ENCODE measurements around the gene ADH7. TPM values are rescaled to one million over a fixed set of nuclear protein-coding genes. Genes with fewer than 3 reads are reported as not detected.
"Not testable (repeated sequence)": the region's sequence is repeated elsewhere in the genome, so short reads cannot be mapped to it uniquely, and the experiment has no call there.

Gene ADH7
- total RNA-seq, 1 donor from 2014 or later = not detected

DNA sequence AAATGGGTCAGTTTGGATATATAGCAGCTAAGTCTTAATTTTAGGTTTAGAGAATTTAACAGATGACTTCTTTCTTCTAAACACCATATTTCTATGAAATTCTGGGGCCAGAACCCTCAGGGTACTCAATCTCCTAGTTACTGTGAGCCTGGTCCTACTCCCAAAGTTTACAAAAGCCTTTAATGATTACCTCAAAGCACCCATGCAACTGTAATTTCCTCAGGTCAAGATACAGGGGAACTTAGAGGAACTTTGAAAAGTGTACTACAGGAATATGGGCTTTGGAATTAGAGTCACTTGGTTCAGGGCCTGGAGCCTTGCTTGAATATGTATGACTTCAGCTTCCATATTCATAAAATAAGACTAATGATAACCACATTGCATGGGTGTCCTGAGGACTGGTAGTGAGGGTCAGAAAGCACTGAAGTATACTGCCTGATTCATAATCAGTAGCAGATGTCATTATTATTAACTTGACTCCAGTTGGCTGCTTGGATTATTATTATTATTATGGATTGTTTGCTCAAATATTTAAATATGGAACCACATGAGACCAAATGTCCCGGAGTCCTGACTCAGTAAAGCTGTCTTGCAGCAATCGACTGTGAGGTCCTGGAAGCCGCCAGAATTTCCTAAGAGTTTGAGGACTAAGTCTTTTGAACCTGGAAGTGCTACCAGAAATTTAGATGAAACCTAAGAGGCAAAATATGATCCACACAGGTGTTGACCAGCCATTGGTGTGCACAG is 2.0 kb upstream of the ADH7 start:
- intact Hi-C loops (cut with DNase I) = no loop called here
- ATAC-seq (ENCODE audit: poor library complexity) (no peak), DNase-seq (no peak)

GRCh38 chr4:99436462-99436861 is 1.3 kb upstream of the ADH7 start:
- no peak for ATAC-seq (ENCODE audit: poor library complexity)
- DNase-seq = no peak
- intact Hi-C loops (cut with DNase I) = no loop called here

- DNase-seq (no peak), ATAC-seq (ENCODE audit: poor library complexity) (no peak)
- intact Hi-C loops (cut with DNase I) = no loop called here
These were observed 5.0 kb downstream of the ADH7 start for GRCh38 chr4:99430106-99430505.

DNA sequence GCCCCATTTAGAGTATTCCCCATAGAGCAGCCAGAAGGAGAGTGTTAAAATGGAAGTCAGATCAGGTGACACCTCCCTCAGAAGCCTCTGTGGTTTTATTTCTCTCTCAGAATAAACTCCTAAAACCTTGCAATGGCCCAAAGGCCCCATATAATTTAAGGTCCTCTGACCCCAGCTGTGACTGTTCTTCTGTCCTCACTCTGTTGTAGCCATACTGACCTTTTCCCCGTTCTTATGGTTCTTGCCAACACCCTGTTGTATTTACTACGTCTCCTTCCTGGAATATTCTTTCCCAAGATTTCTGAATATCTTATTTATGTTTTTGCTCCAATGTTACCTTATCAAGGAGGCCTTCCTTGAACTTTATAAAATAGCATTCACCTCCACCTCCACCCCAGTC is 18.0 kb downstream of the ADH7 start:
- ATAC-seq (ENCODE audit: poor library complexity) (no peak), DNase-seq (no peak)
- intact Hi-C loops (cut with DNase I) = no loop called here

GRCh38 chr4:99415762-99416161 is 19.4 kb downstream of the ADH7 start:
- intact Hi-C loops (cut with DNase I); DNase-seq: not testable (repeated sequence)
- ATAC-seq (ENCODE audit: poor library complexity) = peak; percentile 49

- ATAC-seq (ENCODE audit: poor library complexity); DNase-seq; intact Hi-C loops (cut with DNase I): not testable (repeated sequence)
These were observed 20.2 kb downstream of the ADH7 start for GRCh38 chr4:99414902-99415301.

GRCh38 chr4:99414401-99414800 is 20.7 kb downstream of the ADH7 start:
- peak; percentile 34 for ATAC-seq (ENCODE audit: poor library complexity)

GRCh38 chr4:99413140-99413539 is 22.0 kb downstream of the ADH7 start:
- no peak for DNase-seq
- intact Hi-C loops (cut with DNase I) = no loop called here
- ATAC-seq (ENCODE audit: poor library complexity) = peak; percentile 35

More at GRCh38 chr4:99414401-99414800, 20.7 kb downstream of the ADH7 start:
- intact Hi-C loops (cut with DNase I) = no loop called here
- DNase-seq = no peak

DNA sequence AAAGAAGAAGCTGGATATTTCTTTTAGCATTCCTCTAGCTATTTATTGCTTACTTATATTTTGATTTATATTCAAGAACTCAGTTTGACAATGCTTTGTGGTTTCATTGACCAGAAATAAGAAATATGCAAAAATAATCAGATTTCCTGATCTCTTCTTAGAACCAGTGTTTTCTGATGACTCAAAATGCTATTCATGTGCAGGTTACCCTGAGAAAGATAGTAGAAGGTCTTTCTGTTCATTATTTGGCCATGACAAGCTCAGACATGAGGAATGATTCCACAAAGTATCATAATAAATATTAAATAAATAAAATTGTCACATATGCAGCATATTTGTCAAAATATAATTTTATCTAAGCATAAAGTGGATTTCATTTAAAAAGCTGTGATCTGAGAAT is 24.1 kb downstream of the ADH7 start:
- ATAC-seq (ENCODE audit: poor library complexity) (no peak), DNase-seq (no peak)
- intact Hi-C loops (cut with DNase I) = no loop called here

GRCh38 chr4:99410075-99410474 is 25.1 kb downstream of the ADH7 start:
- intact Hi-C loops (cut with DNase I) = no loop called here
- ATAC-seq (ENCODE audit: poor library complexity) = no peak
- peak; percentile 42 for DNase-seq

GRCh38 chr4:99408346-99408745 is 26.8 kb downstream of the ADH7 start:
- peak; percentile 28 for ATAC-seq (ENCODE audit: poor library complexity)
- intact Hi-C loops (cut with DNase I) = loop anchor here (5.0 to 10.0 kb wide), 2 partner anchors 204 to 466 kb away; no protein-coding TSS in a partner anchor
- DNase-seq = no peak

GRCh38 chr4:99405433-99406115 is 29.6 kb downstream of the ADH7 start:
- ATAC-seq (ENCODE audit: poor library complexity) (peak; percentile 89), DNase-seq (peak; percentile 40)
- intact Hi-C loops (cut with DNase I) = loop anchor here (2.0 to 10.0 kb wide), 3 partner anchors 201 to 463 kb away; no protein-coding TSS in a partner anchor

GRCh38 chr4:99404595-99405287 is 30.4 kb downstream of the ADH7 start:
- intact Hi-C loops (cut with DNase I) = loop anchor here (2.0 to 10.0 kb wide), 3 partner anchors 200 to 462 kb away; no protein-coding TSS in a partner anchor
- no peak for DNase-seq
- ATAC-seq (ENCODE audit: poor library complexity) = peak; percentile 51

DNA sequence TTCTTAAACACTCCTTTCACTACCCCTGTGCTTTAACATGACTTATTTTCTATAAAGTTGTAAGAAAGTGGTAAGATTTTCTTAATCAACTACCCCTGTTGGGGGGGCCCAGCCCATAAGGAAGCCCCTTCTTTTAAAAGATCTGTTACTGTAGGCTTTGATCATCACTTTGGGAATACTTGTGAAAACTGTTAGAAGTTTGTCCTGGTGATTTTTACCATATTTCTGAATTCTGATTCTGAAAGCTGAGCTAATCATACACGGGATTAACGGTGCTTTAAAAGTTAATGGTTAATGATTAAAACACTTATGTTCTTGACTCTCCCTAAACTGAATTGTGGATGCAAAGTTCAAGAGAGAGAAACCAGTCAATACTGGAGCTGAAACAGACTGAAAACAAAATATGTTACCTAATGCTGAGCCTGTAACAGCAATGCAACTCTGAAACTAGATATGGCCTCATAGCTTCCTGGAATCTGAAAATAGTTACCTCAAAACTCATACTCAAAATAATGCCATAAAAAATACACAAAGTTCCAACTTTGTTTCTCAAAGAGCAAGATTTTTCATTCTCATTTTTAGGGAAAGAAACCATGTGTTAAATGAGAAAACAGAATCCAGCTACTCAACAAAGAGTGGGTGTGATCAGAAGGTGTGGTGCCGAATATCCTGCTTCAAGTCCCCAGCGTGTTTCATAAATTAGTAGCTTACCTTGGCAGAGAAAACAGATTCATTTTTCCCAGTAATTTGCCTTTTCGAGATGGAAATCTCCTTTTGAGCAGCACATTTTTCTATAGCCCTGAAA is 31.6 kb downstream of the ADH7 start:
- intact Hi-C loops (cut with DNase I) = loop anchor here (2.0 to 10.0 kb wide), 2 partner anchors 199 to 285 kb away; no protein-coding TSS in a partner anchor
- peak; percentile 36 for ATAC-seq (ENCODE audit: poor library complexity)
- no peak for DNase-seq

GRCh38 chr4:99402765-99403164 is 32.4 kb downstream of the ADH7 start:
- no peak for ATAC-seq (ENCODE audit: poor library complexity)
- intact Hi-C loops (cut with DNase I) = loop anchor here (10.0 kb wide), 1 partner anchor 198 kb away; no protein-coding TSS in a partner anchor
- no peak for DNase-seq

DNA sequence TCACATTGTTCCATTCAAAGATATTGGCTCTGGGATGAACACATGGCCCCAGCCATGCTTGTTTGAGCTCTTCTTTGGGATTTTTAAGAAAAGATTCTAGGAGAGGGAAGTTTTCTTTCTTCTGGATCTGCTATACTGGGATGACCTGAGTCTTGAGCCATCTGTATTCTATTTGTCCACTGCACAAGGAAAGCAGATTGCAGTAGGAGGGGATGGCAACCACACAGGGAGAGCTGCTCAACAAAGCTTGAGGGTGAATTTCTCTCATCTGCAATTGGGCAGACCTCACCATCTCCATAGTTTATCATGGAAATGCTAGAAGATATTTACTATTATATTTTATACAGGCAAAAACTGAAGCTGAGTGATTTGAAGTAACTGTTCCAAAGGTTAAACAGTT is 34.3 kb downstream of the ADH7 start:
- intact Hi-C loops (cut with DNase I) = loop anchor here (10.0 kb wide), 1 partner anchor 196 kb away; no protein-coding TSS in a partner anchor
- DNase-seq (no peak), ATAC-seq (ENCODE audit: poor library complexity) (no peak)

GRCh38 chr4:99399017-99399416 is 36.1 kb downstream of the ADH7 start:
- DNase-seq (no peak), ATAC-seq (ENCODE audit: poor library complexity) (no peak)
- intact Hi-C loops (cut with DNase I) = no loop called here

GRCh38 chr4:99395595-99396364 is 39.4 kb downstream of the ADH7 start:
- ATAC-seq (ENCODE audit: poor library complexity) (no peak), DNase-seq (no peak)
- intact Hi-C loops (cut with DNase I) = no loop called here
